PC-3 (cell line): ENCODE measurements around the gene KRTAP12-4. TPM values are rescaled to one million over a fixed set of nuclear protein-coding genes. Genes with fewer than 3 reads are reported as not detected.

Source experiments
- ATAC-seq: fragments of 200-7000 bp; cut with Tn5 transposase; 2 replicates; pipeline ENCODE4 v1.9.1; 2020; ENCODE audit warnings: mild to moderate bottlenecking, moderate library complexity
- BruUV-seq: library from RNA; stranded (reverse); fragments of 400-500 nt; replicated peaks from 2 replicates; lab custom pipeline; 2021; lab: Mats Ljungman, UMichigan
- CTCF ChIA-PET: fragments of 300-600 bp; sonication (Branson Sonifier 250); formaldehyde crosslinking; loops from one replicate; lab custom pipeline; 2022; ENCODE audit warnings: antibody characterized with exemption; lab: Charles Lee
- POLR2A ChIA-PET: fragments of 300-600 bp; sonication (Branson Sonifier 250); formaldehyde crosslinking; loops from one replicate; lab custom pipeline; 2022; ENCODE audit warnings: antibody characterized with exemption; ENCODE audit not compliant: unreplicated experiment; lab: Charles Lee
- DNase-seq: peaks from one replicate; pipeline ENCODE4 v3.0.0-alpha.2; 2015
- H2AFZ ChIP-seq: fragments of 300-600 bp; sonication (generic); 2 replicates; pipeline ENCODE4 v1.6.0; 2016; ENCODE audit warnings: antibody characterized with exemption, low read length
- H3F3A ChIP-seq: fragments of 300-600 bp; sonication (generic); one replicate; pipeline ENCODE4 v1.6.0; 2017; ENCODE audit warnings: antibody characterized with exemption, low read length, control low read depth, mild to moderate bottlenecking; ENCODE audit not compliant: unreplicated experiment
- H3K27ac ChIP-seq: fragments of 300-600 bp; sonication (generic); 2 replicates; pipeline ENCODE4 v1.5.1; 2016; ENCODE audit warnings: mild to moderate bottlenecking, low read length
- H3K27me3 ChIP-seq: fragments of 300-600 bp; sonication (generic); 2 replicates; pipeline ENCODE4 v1.6.1; 2016; ENCODE audit warnings: low read length, mixed read lengths
- H3K36me3 ChIP-seq: fragments of 300-600 bp; sonication (generic); 2 replicates; pipeline ENCODE4 v1.6.1; 2016; ENCODE audit warnings: low read depth, mixed run types, low read length, mixed read lengths
- H3K4me1 ChIP-seq: fragments of 300-600 bp; sonication (generic); 2 replicates; pipeline ENCODE4 v1.5.1; 2016; ENCODE audit warnings: low read length; ENCODE audit not compliant: insufficient read depth
- H3K4me2 ChIP-seq: fragments of 300-600 bp; sonication (generic); 2 replicates; pipeline ENCODE4 v1.6.0; 2016; ENCODE audit warnings: low read length
- H3K4me3 ChIP-seq: fragments of 300-600 bp; sonication (generic); 2 replicates; pipeline ENCODE4 v1.5.1; 2016; ENCODE audit warnings: mild to moderate bottlenecking, low read length, mixed read lengths
- H3K79me2 ChIP-seq: fragments of 300-600 bp; sonication (generic); 2 replicates; pipeline ENCODE4 v1.6.1; 2017; ENCODE audit warnings: low read length, mixed read lengths
- H3K9ac ChIP-seq: fragments of 300-600 bp; sonication (generic); 2 replicates; pipeline ENCODE4 v1.6.0; 2016; ENCODE audit warnings: mild to moderate bottlenecking, low read length
- H3K9me2 ChIP-seq: fragments of 300-600 bp; sonication (generic); replicated peaks from 2 replicates; pipeline ENCODE4 v1.6.1; 2016; ENCODE audit warnings: mixed run types, low read length, mixed read lengths
- H3K9me3 ChIP-seq: fragments of 300-600 bp; sonication (generic); 2 replicates; pipeline ENCODE4 v1.6.1; 2016; ENCODE audit warnings: low read length, mixed read lengths
- H4K20me1 ChIP-seq: fragments of 300-600 bp; sonication (generic); 2 replicates; pipeline ENCODE4 v1.6.1; 2016; ENCODE audit warnings: low read length, mixed read lengths
- CTCF ChIP-seq: fragments of 300-600 bp; sonication (generic); conservative IDR thresholded peaks from 2 replicates; pipeline ENCODE4 v1.5.1; 2017; ENCODE audit warnings: antibody characterized with exemption, low read depth, mild to moderate bottlenecking, low read length
- EZH2 ChIP-seq: fragments of 300-600 bp; sonication (generic); IDR thresholded peaks from one replicate; pipeline ENCODE4 v1.6.1; 2017; ENCODE audit warnings: antibody characterized with exemption, mild to moderate bottlenecking, low read length; ENCODE audit not compliant: unreplicated experiment
- EZH2phosphoT487 ChIP-seq: fragments of 300-600 bp; sonication (generic); IDR thresholded peaks from 2 replicates; pipeline ENCODE4 v1.6.1; 2018; ENCODE audit warnings: mild to moderate bottlenecking, antibody characterized with exemption, low read length, borderline replicate concordance
- intact Hi-C: fragments of 100-400 bp; cut with micrococcal nuclease; formaldehyde crosslinking; loops from 2 replicates; pipeline ENCODE4 v1.9.0; 2023
- total RNA-seq: library from RNA; depleted of rRNA; stranded (reverse); fragments of >200 nt; gene quantifications from 2 replicates; pipeline ENCODE4 v1.2.3, GENCODE V29; 2014

Gene KRTAP12-4
- total RNA-seq, 1 experiment from 2014 or later = not detected

GRCh38 chr21:44653656-44654575 is 543 bp downstream of the KRTAP12-4 start:
- H3K9ac ChIP-seq = no peak overlapping the region
- DNase-seq (no peak), ATAC-seq (no peak)
- H3K27ac ChIP-seq = no peak overlapping the region
- H3K4me3 ChIP-seq = no peak overlapping the region
- BruUV-seq = no TSS peak
- ChIA-PET CTCF (no interaction called here), POLR2A (no interaction called here)
- H2AFZ ChIP-seq = no peak overlapping the region
- H3K9me3 ChIP-seq = 0 out of 2 replicates have a peak, but pooled peaks cover 5% of the 10 kb centered on the region
- H3K4me1 ChIP-seq = no peaks in the 10 kb centered on the region
- no peak overlapping the region for H3K4me2 ChIP-seq
- H4K20me1 ChIP-seq = no peaks in the 10 kb centered on the region
- H3F3A ChIP-seq = no peaks in the 10 kb centered on the region
- intact Hi-C loops = no loop called here
- H3K36me3 ChIP-seq = no peaks in the 10 kb centered on the region
- no peaks in the 10 kb centered on the region for H3K9me2 ChIP-seq
- no peaks in the 10 kb centered on the region for H3K79me2 ChIP-seq
- H3K27me3 ChIP-seq = no peaks in the 10 kb centered on the region
- no peak for TF ChIP-seq EZH2
- no peak for TF ChIP-seq EZH2phosphoT487
- TF ChIP-seq CTCF = no peak

- no peaks in the 10 kb centered on the region for H3K9me2 ChIP-seq
- no peak overlapping the region for H3K4me2 ChIP-seq
- no peak overlapping the region for H3K4me3 ChIP-seq
- H3K36me3 ChIP-seq = no peaks in the 10 kb centered on the region
- H4K20me1 ChIP-seq = no peaks in the 10 kb centered on the region
- ChIA-PET CTCF (no interaction called here), POLR2A (no interaction called here)
- intact Hi-C loops = no loop called here
- no peak overlapping the region for H2AFZ ChIP-seq
- H3K9me3 ChIP-seq = 0 out of 2 replicates have a peak, but pooled peaks cover 5% of the 10 kb centered on the region
- H3K9ac ChIP-seq = no peak overlapping the region
- H3K79me2 ChIP-seq = no peaks in the 10 kb centered on the region
- TF ChIP-seq CTCF = no peak
- no peak for TF ChIP-seq EZH2
- TF ChIP-seq EZH2phosphoT487 = no peak
- no peaks in the 10 kb centered on the region for H3K27me3 ChIP-seq
- ATAC-seq = no peak
- H3F3A ChIP-seq = no peaks in the 10 kb centered on the region
- no peaks in the 10 kb centered on the region for H3K4me1 ChIP-seq
- no TSS peak for BruUV-seq
- no peak overlapping the region for H3K27ac ChIP-seq
- DNase-seq = no peak
Measured at GRCh38 chr21:44653123-44653522, 1.3 kb downstream of the KRTAP12-4 start.

- ChIA-PET POLR2A (no interaction called here), CTCF (no interaction called here)
- Histone ChIP-seq H3K9me3 (no peaks in the 10 kb centered on the region), H3K79me2 (no peaks in the 10 kb centered on the region), H2AFZ (no peak overlapping the region), H3K4me1 (no peaks in the 10 kb centered on the region), H3K36me3 (no peaks in the 10 kb centered on the region), H4K20me1 (no peaks in the 10 kb centered on the region), H3K27ac (no peak overlapping the region), H3K27me3 (no peaks in the 10 kb centered on the region), H3F3A (no peaks in the 10 kb centered on the region), H3K4me2 (no peak overlapping the region), H3K9ac (no peak overlapping the region), H3K4me3 (no peak overlapping the region), H3K9me2 (no peaks in the 10 kb centered on the region)
- TF ChIP-seq CTCF (no peak), EZH2 (no peak), EZH2phosphoT487 (no peak)
- ATAC-seq = no peak
- DNase-seq = no peak
- intact Hi-C loops = no loop called here
- BruUV-seq = no TSS peak
Measured at GRCh38 chr21:44650973-44651675, 3.3 kb downstream of the KRTAP12-4 start.
